SH-SY5Y (cell line): ENCODE measurements around the gene PRDM16.

ENCODE experiments used
- GATA2 ChIP-seq: IDR thresholded peaks from 2 replicates; pipeline ENCODE4 v1.6.1; 2011; ENCODE audit warnings: mild to moderate bottlenecking, low read depth, low read length
- GATA3 ChIP-seq: IDR thresholded peaks from 2 replicates; pipeline ENCODE4 v1.6.1; 2011; ENCODE audit warnings: low read depth, mild to moderate bottlenecking, low read length, moderate library complexity

The PRDM16 gene

DNA sequence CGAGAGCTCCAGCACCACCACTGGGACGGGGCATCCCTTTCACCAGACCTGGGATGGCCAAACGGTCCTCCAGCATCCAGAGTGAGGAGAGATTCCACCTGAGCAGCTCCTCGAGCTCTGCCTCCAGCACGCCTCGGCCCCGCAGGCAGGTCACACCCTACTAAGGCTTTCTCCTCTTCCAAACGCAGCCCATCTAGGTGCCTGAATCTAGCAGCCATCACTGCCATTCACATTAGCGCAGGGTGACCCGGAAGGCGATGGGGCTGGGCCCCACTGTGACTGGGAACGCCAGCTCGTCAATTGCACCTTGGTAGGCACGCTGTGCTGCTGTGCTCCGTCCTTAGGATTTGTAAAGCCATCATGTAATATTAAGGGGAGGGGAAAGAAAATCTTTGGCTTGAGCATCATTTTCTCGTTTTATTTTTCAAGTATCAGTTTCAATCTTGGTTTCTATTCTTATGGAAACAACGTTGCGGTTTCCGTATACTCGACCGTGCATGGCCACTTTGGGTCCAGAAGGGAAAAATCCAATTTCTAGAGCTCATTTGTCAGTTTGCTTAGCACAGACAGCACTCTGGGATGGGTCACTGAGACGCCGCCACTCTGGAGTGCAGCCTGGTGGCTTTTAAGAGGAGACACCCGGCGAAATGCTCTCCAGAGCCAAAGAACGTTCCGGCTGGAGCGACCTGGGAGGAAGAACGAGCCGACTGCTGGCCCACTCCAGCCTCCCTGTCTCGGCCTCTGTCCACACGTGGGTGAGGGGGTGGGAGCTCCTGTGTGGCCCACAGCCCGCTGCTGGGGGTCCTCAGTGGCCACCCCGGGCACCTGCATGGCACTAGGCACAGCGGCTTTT lies 173.6 kb downstream of the PRDM16 start:
- TF ChIP-seq GATA3 = no peak
- no peak for TF ChIP-seq GATA2

DNA sequence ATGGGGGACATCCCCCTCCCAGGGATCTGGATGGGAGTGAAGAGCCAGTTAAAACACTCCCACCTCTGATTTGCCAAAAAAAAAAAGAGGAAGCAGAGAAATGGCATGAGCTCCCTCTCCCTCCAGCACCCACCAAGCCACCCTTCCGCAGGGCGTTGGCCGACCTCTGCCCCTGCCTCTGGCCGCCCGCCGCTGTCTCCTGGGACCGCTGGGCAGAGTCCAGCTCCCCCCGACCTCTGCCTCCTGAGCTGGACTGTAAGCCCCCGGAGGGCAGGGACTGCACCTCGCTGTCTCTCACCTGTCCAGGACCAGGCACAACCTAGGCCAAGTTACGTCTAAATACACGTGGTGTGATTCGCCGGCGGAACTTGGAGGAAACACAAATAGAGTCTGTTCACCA lies 174.3 kb downstream of the PRDM16 start:
- TF ChIP-seq GATA2 = no peak
- TF ChIP-seq GATA3 = no peak

DNA sequence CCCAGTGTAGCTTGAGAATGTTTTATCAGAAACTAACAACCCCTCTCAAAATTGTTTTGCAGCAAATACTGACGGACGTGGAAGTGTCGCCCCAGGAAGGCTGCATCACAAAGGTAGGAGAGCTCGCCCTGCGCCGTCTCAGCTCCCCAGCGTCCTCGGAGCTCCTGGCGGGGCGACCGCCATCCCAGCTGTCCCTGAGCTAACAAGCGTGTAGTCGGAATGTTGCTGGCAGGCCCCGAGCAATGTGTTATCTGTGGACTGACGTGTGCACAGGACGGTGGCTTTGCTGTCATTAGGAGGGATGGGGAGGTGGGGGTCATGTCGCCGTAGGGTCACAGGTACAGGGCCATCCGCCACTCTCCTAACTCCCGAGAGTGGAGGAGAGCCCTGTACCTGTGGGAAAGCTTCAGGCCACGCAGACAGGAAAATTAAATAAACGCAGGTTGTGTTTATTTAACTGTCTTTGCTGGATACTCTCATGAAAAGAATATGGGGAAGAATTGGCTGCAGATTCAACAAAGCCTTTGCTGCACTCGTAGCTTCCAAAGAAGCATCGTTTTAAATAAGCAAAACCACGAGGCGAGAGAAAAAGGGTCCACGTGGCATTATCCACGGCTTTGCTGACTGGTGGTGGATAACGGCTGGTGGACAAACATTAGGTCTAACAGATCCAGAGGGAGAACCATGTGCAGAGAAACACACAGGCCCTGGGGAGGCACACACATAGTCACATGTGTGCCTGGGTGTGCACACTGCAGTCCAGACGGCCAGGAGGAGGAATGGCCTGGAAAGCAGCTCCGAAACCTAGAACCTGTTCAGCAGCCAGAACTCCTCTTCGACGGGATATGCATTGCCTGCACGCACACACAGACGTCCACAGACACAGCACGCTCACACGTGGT lies 175.3 kb downstream of the PRDM16 start:
- no peak for TF ChIP-seq GATA2
- no peak for TF ChIP-seq GATA3

DNA sequence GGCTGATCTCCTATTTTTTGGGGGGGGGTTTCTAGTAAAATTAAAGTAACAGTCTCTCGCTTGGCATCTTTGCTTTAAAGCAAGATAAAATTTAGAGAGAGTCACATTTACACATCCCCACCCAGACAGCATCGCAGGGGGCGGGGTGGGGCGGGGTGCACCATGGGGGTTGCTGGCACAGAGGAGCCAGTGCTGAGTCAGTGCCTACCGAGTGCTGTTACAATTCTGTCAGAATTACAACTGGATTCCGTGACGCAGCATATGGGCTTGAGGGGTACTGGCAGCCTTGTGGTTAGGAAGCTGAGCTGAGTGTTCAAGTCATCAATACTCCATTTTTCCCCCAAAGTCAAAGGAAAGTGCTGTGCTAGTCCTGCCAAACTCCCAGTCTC lies 175.9 kb downstream of the PRDM16 start:
- TF ChIP-seq GATA3 = no peak
- TF ChIP-seq GATA2 = no peak

DNA sequence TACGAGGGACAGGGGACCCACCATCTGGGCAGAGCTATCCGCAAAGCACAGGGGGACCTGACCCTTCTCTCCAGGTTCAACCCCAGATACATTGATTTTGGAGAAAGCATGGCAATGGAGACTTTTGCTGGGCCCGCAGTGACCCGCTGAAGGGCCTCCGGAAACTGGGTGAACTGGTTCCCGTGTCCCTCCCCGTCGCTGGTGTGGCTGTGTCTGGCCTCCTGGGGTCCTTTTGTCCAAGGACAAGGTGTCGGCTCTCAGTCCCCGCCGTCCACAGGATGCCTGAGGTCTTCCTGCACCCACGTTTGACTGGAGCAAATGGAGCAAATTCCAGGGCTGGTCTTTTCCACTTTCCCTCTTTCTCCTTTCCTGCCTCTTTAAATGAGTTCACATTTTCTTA lies 176.3 kb downstream of the PRDM16 start:
- TF ChIP-seq GATA3 (no peak), GATA2 (no peak)

DNA sequence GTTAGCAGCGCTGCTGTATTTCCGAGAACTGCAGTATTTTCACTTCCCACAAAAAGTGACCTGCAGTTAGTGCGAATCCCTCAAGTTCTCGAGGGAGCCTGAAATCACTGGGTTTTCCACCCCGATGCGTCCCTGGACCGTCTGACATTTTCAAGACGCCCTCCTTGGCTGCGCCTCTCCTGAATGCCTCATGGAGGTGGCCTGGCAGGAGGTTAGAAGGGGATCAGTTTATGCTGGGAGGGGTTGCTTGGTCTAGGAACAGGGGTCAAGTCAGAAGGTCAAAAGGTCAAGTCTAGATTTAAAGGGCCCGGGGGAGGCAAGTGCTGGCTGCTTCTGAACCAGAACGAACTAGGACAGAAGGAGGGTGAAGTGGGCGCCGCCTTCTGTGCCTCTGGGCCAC lies 176.8 kb downstream of the PRDM16 start:
- no peak for TF ChIP-seq GATA2
- TF ChIP-seq GATA3 = no peak

DNA sequence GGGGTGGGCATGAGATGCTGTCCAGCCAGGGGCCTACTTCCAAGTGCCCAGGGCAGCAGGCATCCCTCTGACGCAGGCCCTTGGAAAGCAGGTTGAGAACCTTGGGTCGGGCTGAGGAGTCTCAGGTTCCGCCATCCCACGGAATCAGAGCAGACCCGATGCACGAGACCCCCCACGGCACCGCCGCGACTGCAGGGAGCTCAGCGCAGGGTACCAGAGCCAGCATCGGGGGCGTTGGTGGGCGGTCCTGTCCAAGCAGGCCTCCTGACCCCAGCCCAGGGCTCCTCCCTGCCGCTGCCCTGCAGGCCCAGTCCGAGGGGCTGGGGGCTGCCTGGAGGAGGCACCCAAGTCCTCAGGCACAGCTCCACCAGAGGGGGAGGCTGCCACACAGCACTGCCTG lies 177.2 kb downstream of the PRDM16 start:
- no peak for TF ChIP-seq GATA3
- no peak for TF ChIP-seq GATA2

DNA sequence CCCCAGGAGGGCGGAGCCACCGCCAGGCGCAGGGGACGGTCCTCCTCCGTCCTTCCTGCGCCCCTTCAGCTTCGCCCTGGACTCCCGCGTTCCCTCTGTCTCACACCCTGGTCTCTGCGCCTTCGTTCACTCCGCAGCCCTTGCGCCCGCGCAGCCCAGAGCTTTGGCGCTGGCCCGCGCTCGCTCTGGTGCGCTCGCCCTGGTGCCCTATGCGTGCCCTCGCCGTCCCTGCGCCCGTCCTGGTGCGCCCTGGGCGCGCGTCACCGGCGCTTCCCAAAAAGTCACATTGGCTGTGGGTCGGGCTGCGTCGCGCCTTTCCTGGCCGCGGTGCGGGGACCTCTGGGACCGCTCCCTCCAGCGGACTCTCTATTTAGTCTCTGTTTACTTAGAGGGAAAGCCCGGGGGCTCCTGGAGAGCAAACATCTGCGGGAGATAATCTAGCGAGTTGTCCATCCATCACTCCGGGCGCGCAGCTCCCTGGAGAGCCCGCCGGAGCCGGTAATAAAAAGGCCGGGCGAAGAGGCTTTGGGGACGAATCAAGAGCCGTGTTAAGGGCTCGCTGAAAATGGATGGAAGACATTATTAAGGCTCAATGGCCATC lies 178.6 kb downstream of the PRDM16 start:
- no peak for TF ChIP-seq GATA3
- TF ChIP-seq GATA2 = no peak

DNA sequence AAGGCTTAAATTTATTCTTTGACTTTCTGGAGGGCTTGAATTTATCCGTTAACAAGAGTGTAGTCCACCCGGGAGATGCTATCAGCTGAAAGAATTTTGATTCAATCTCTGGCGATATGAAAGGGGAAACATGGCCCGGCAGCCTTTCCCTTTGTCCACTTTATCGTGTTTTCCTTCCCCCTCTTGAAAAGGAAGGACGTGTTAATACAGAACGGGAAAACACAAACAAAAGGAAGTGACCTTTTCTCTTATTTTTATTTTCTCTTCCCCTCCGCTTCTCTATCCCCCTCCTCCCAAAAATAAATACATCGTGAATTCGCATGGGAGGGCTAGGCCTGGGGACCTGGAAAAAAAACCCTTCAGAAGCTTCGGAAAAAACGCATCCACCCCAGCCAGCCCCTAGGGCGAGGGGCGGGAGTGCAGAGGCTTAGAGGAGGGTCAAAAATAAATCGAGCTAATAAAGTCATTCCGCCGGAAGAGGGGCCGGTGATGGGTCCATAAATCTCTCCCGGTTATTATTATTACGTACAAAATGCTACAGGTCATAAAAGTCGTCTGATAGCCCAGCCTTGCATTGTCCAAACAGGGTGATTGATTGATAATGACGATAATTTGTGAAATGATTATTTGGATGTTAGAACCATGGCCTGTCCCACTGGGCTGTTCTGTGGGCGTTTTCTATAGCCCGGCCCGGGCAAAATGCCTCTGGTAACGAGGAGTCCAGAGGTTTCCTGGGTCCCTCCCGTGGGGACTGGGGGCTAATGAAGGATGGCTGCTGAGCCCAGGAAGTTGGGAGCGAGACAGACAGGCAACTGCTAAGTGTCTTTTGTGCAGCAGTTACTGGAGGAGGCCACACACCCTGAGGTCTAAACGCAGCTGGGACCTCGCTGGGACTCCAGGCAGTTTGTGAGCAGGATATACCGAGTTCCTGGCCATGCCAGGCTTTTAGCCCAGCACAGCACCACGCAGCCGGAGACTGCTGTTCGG lies 179.4 kb downstream of the PRDM16 start:
- TF ChIP-seq GATA3 = no peak
- no peak for TF ChIP-seq GATA2

DNA sequence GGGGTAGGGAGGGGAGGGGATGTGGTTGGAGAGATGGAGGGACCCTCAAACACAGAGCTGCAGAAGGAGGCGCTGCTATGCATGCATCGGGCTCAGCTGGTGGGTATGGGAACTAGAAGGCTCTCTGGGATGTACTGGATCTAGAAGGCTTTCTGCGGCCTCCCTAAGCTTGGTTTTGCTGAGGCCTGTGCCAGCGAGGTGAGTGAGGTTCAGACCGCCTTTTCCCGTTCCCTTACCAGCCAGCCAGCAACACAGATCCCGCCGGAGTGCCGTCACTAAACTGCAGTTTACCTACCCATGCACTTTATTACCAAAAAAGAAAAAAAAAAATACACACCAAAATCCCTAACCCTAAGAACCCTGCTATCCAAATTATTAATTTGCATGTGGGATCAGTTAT lies 180.2 kb downstream of the PRDM16 start:
- TF ChIP-seq GATA2 (no peak), GATA3 (no peak)

DNA sequence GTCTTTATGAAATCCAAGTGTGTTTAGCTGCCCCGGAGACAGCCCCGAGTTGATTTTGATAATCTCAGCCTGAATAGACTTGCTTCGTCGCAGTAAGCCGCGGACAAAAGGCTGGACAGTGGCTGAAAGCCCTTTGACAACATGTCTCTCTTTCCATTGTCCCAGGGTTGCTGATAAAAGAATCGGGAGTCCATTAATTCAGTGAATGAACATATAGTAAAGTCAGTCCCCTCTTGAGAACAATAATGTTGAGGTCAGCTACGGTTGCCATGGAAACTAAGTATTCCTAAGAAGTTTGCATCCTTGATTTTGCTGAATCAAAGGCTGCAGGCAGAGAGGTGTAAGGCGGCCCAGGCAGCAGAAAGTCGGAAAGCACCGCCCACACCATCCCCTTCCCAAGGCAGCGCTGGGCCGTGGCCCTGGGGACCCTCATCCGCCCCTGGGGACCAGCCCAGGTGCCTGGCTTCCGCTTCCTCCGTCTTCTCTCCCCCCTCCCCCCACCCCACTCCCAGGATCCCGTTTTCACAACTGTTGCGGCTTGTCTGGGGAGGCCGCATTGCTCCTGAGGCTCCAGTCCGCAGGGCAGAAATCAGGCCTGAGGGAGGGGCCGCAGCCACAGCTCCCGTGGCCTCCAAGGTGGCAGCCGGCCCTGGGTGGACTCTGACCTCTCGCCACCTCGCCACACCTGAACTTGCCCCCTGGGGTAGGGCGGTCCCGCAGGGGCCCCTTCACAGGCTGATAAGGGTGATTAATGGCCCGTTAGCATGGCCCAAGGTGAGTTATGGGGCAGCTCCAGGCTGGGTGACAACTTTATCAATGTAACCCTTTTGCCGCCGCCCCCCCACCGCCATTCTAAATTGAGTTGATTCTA lies 180.9 kb downstream of the PRDM16 start:
- TF ChIP-seq GATA2 = no peak
- no peak for TF ChIP-seq GATA3

DNA sequence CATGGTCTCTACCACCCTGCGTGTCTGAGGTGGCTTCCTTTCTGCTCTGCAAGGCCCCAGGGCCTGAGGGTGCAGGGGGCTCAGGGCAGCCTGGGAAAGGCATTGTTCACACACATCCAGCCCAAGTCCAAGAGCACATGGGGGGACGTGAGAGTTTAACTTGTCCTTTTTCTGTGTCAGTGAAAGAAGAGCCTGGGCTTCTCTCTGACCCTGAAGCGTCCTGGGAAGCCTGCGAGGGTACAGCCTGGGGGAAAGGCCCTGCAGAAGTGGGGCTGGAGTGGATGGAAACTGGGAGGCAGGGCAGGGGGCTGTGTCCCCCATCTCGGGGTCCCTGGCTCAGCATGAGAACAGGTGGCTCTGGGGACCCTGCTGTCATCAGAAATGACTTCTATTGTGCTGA lies 181.6 kb downstream of the PRDM16 start:
- no peak for TF ChIP-seq GATA3
- no peak for TF ChIP-seq GATA2

DNA sequence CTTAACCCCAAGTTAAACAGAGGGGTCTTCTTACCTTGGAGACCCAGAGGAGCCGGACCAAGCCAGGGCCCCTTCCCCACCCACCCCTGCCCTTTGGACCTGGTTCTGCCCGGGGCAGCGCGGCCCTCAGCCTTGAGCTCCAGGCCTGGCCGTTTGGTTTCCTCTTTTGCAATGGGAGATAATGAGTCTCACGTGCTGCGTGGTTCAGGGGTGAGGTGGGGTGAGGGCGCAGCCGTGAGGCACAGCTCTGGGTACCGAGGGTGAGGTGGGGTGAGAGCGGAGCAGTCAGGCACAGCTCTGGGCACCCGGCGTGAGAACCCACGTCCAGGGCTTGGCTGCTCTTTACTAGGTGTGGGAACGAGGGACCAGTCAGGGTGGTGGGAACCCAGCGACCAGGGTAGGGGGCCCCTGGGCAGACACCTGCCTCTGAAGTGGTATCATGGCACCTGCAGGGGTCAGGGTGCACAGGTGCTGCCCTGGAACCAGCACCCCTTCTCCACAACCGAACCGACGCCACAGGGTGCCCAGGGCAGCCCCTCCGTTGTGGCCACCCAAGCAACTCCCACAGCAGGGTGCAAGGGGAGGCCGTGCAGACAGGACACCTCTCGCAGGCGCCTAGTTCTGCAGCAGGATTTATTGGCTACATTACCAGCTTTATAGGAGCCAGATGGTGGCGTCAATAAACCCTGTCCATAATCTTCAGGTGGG lies 182.2 kb downstream of the PRDM16 start:
- TF ChIP-seq GATA2 (no peak), GATA3 (no peak)
